ENCODE results near the gene PYHIN1.

The PYHIN1 gene

DNA sequence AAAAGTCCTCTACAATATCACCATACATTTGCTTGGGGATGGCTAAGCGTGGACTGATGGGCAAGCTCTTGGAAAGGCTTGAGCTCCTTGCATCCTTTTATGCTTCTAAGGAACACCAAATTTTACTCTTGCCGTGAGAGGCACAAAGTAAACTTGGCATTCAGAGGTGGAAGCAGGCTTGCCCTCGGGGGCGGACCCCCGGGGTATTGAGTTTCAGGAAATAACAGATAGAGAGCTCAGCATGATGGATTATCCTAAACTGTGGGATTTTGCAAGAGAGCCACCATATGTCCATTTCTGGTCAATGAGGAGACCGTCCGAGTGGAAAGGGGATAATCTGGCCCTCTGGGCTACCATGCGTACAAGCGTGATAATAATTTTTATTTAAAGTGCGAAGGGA, 92.4 kb downstream of the PYHIN1 start:
- DNase-seq = no peak

GRCh38 chr1:159025043-159025442, 93.7 kb downstream of the PYHIN1 start:
- DNase-seq = no peak
